ENCODE data around the gene SENP5. TPM values are rescaled to one million over a fixed set of nuclear protein-coding genes. Genes with fewer than 3 reads are reported as not detected.
"Not testable (repeated sequence)": the region's sequence is repeated elsewhere in the genome, so short reads cannot be mapped to it uniquely, and the experiment has no call there.

Gene SENP5
- total and polyA plus RNA-seq, 4 donors: 29.0 to 64.9 (median 40.1) TPM

DNA sequence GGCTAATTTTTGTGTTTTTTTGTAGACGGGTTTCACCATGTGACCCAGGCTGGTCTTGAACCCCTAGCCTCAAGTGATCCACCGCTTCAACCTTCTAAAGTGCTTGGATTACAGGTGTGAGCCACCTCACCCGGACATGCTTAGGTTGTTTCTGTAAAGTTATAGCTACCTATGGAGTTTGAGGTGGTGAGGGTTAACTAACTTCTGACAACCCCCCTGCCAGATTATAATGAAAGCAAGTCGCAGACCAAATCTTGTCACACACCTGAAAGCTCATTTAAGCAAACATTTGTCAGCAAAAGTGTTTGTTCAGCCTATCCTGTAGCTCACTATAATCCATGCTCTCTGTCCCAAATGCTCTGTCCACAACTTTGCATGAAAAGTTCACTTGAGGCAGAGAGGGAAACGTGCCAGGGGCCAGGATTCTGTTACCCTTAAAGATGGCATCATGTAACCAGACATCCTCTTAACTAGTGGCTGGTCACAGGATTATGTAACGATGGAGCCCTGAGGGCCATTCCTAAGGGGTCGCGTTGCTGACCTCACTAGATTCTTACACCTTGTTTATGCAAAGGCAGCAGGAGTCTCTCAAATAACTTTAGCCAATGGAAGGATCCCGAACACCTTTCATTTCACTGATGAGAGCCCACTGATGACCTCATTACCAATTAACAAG lies 24.1 kb upstream of the SENP5 start:
- Histone ChIP-seq H3K27me3 (ENCODE audit: control insufficient read depth, insufficient read depth, low read length) (no peaks in the 10 kb centered on the region), H3K4me1 (ENCODE audit: control insufficient read depth, insufficient read depth, low read length) (no peaks in the 10 kb centered on the region), H3K36me3 (ENCODE audit: control insufficient read depth, insufficient read depth, low read length) (no peaks in the 10 kb centered on the region), H3K4me3 (ENCODE audit: low read depth, low read length) (no peak overlapping the region), H3K27ac (ENCODE audit: low read depth, low read length) (no peak overlapping the region), H3K9me3 (ENCODE audit: control insufficient read depth, insufficient read depth, low read length) (no peaks in the 10 kb centered on the region)
- no peak for DNase-seq (ENCODE audit: low read depth in 4 of 6, low spot score in 6 of 6)
- 89% methylated on average over 8 of the region's 9 CpGs for WGBS (ENCODE audit: insufficient coverage)

DNA sequence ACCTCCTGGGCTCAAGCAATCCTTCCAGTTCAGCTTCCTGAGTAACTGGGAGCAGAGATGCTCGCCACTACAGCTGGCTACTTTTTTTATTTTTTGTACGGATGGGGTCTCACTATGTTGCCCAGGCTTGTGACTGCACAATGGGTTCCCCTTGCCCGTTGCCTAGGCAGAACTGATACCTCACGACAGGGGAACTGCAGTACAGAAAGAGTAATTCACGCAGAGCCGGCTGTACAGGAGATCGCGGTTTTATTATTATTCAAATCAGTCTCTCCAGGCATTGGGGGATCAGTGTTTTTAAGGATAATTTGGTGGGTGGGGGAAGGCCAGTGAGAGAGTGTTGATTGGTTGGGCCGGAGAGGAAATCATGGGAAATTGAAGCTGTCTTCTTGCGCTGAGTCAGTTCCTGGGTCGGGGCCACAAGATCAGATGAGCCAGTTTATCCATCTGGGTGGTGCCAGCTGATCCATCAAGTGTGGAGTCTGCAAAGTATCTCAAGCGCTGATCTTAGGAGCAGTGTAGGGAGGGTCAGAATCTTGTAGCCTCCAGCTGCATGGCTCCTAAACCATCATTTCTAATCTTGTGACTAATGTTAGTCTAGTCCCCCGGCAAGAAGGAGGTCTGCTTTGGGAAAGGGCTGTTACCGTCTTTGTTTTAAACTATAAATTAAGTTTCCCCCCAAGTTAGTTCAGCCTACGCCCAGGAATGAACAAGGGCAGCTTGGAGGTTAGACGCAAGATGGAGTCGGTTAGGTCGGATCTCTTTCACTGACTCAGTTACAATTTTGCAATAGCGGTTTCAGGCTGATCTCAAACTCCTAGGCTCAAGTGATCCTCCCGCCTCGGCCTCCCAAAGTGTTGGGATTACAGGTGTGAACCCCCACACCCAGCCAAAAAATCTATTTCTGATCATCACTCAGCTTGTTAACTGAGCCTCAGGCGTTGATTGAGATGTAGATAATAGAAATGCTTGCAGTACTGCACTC lies 23.2 kb upstream of the SENP5 start:
- not testable (repeated sequence) for H3K4me1 ChIP-seq (ENCODE audit: control insufficient read depth, insufficient read depth, low read length); H3K27me3 ChIP-seq (ENCODE audit: control insufficient read depth, insufficient read depth, low read length); DNase-seq (ENCODE audit: low read depth in 4 of 6, low spot score in 6 of 6); H3K27ac ChIP-seq (ENCODE audit: low read depth, low read length); H3K36me3 ChIP-seq (ENCODE audit: control insufficient read depth, insufficient read depth, low read length); H3K4me3 ChIP-seq (ENCODE audit: low read depth, low read length); H3K9me3 ChIP-seq (ENCODE audit: control insufficient read depth, insufficient read depth, low read length)
- 82% methylated on average over 10 of the region's 22 CpGs for WGBS (ENCODE audit: insufficient coverage)

DNA sequence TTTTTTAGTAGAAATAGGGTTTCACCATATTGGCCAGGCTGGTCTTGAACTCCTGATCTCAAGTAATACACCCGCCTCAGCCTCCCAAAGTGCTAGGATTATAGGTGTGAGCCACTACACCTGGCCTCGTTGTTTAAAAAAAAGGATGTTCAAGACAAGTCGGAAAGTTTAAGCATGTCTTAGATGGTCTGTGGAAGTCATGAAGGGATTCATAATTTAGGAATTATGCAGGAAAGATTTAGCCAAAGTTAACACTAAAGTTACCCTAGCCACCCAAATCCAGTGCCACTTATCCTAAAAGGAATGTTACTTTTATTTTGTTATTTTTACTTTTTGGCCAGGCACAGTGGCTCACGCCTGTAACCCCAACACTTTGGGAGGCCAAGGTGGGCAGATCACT lies 19.3 kb upstream of the SENP5 start:
- not testable (repeated sequence) for DNase-seq (ENCODE audit: low read depth in 4 of 6, low spot score in 6 of 6); H3K9me3 ChIP-seq (ENCODE audit: control insufficient read depth, insufficient read depth, low read length); H3K36me3 ChIP-seq (ENCODE audit: control insufficient read depth, insufficient read depth, low read length); H3K27ac ChIP-seq (ENCODE audit: low read depth, low read length); H3K4me3 ChIP-seq (ENCODE audit: low read depth, low read length); H3K4me1 ChIP-seq (ENCODE audit: control insufficient read depth, insufficient read depth, low read length); H3K27me3 ChIP-seq (ENCODE audit: control insufficient read depth, insufficient read depth, low read length)
- 80% methylated on average over 2 of the region's 4 CpGs for WGBS (ENCODE audit: insufficient coverage)

DNA sequence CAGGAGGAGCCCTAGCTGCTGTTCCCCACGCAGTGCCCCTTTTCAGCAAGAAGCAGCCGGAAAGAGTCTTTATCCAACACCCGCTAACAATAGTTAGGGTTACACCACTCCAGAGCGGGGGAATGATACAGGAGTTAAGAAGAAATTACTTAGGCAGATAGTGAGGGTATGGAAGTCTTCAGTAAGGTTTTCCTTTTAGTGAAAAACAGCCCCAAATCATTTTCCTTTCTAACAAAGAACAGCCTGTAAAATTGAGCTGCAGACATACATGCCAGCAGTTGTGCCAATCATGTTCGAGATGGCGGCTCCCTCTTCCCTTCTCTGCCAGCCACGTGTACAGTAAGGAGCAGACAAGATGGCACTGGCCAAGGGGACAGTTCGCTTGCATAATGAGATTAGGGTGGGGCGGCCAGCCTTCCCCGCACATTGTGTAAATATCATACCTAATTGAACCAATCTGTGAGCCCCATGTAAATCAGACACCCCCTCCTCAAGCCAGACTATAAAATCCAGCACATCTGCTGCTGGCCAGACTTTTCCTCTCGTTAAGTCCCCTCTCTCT lies 18.5 kb upstream of the SENP5 start:
- Histone ChIP-seq H3K4me1 (ENCODE audit: control insufficient read depth, insufficient read depth, low read length) (no peaks in the 10 kb centered on the region), H3K9me3 (ENCODE audit: control insufficient read depth, insufficient read depth, low read length) (no peaks in the 10 kb centered on the region), H3K27me3 (ENCODE audit: control insufficient read depth, insufficient read depth, low read length) (no peaks in the 10 kb centered on the region), H3K4me3 (ENCODE audit: low read depth, low read length) (no peak overlapping the region), H3K36me3 (ENCODE audit: control insufficient read depth, insufficient read depth, low read length) (no peaks in the 10 kb centered on the region), H3K27ac (ENCODE audit: low read depth, low read length) (no peak overlapping the region)
- DNase-seq (ENCODE audit: low read depth in 4 of 6, low spot score in 6 of 6): no peak
- 100% methylated on average over 3 of the region's 11 CpGs for WGBS (ENCODE audit: insufficient coverage)

DNA sequence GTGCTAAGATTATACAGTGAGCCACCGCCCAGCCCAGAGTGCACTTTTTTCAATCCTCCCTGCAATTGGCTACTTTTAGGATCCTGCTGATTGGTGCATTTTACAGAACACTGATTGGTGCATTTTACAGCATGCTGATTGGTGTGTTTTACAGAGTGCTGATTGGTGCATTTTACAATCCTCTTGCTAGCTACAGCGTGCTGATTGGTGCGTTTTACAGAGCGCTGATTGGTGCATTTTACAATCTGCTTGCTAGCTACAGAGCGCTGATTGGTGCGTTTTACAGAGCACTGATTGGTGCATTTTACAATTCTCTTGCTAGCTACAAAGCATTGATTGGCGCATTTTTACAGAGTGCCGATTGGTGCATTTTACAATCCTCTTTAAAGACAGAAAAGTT lies 4.7 kb upstream of the SENP5 start:
- not testable (repeated sequence) for DNase-seq (ENCODE audit: low read depth in 4 of 6, low spot score in 6 of 6); H3K27me3 ChIP-seq (ENCODE audit: control insufficient read depth, insufficient read depth, low read length); H3K27ac ChIP-seq (ENCODE audit: low read depth, low read length); H3K9me3 ChIP-seq (ENCODE audit: control insufficient read depth, insufficient read depth, low read length); H3K4me3 ChIP-seq (ENCODE audit: low read depth, low read length); H3K4me1 ChIP-seq (ENCODE audit: control insufficient read depth, insufficient read depth, low read length); H3K36me3 ChIP-seq (ENCODE audit: control insufficient read depth, insufficient read depth, low read length)
- 97% methylated on average over 7 of the region's 8 CpGs for WGBS (ENCODE audit: insufficient coverage)

DNA sequence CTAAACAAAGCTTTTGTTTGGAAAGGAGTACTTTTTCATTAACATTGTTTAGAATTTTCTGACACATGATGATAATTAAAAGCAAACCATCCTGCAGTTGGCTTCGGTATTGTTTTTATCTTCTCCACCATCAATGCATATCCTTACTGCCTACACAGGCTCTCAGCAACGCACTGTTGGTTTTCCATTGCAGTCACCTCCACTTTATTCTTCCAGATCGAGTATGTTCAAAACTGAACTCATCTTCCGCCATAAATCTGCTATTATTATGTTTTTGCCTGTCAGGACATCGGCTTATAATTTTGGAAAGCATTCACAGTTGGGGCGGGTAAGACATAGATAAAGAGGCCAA lies 589 bp upstream of the SENP5 start:
- Histone ChIP-seq H3K27me3 (ENCODE audit: control insufficient read depth, insufficient read depth, low read length) (no peaks in the 10 kb centered on the region), H3K9me3 (ENCODE audit: control insufficient read depth, insufficient read depth, low read length) (no peaks in the 10 kb centered on the region), H3K4me1 (ENCODE audit: control insufficient read depth, insufficient read depth, low read length) (peaks cover 18% of the 10 kb centered on the region), H3K36me3 (ENCODE audit: control insufficient read depth, insufficient read depth, low read length) (peaks cover 4% of the 10 kb centered on the region), H3K4me3 (ENCODE audit: low read depth, low read length) (peak overlapping the region; percentile 71), H3K27ac (ENCODE audit: low read depth, low read length) (peak overlapping the region; percentile 90)
- DNase-seq (ENCODE audit: low read depth in 4 of 6, low spot score in 6 of 6): no peak
- 18% methylated on average over 3 of the region's 6 CpGs for WGBS (ENCODE audit: insufficient coverage)

DNA sequence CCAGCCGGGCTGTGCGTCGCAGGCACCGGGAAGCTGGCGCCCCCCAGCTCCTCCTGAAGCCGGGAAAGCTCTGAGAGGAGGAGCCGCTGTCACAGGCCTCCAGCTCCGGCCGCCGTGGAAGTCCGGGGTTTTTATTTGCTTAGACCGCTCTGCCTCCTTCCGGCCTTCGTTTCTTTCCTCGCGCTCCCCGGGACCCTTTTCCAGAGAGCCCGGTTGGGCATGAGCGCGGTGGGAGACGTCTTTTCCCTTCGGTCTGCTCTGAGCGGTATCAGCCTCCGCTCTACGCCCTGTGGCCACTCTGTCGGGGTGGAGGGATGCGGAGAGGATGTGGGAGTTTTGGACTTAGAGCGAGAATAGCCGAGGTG lies 559 bp downstream of the SENP5 start:
- DNase-seq (ENCODE audit: low read depth in 4 of 6, low spot score in 6 of 6): peak in 1 of 6 donors; percentile 2
- H3K9me3 ChIP-seq (ENCODE audit: control insufficient read depth, insufficient read depth, low read length): no peaks in the 10 kb centered on the region
- H3K27ac ChIP-seq (ENCODE audit: low read depth, low read length): peak overlapping the region; percentile 36
- H3K27me3 ChIP-seq (ENCODE audit: control insufficient read depth, insufficient read depth, low read length): no peaks in the 10 kb centered on the region
- H3K4me1 ChIP-seq (ENCODE audit: control insufficient read depth, insufficient read depth, low read length): peaks cover 18% of the 10 kb centered on the region
- peaks cover 4% of the 10 kb centered on the region for H3K36me3 ChIP-seq (ENCODE audit: control insufficient read depth, insufficient read depth, low read length)
- WGBS (ENCODE audit: insufficient coverage): under 1% methylated on average over 23 of the region's 29 CpGs
- H3K4me3 ChIP-seq (ENCODE audit: low read depth, low read length): peak overlapping the region; percentile 71

DNA sequence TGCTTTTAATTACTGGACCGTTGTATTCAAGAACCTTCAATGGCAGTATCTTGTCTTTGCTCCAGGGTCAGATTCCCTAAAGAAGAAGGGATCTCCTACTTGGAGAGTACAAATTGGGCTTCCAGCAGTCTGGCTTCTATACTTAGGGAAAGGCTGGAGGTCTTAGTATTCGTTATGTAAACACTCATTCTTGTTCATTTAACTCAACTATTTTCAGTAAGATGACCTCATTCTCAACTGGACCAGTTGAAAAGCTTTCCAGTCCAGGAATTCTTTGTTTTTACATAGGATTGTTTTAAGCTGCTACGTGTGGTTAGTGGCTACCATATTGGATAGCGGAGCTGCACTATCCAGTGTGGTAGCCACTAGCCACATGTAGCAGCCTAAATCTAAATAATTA lies 4.6 kb downstream of the SENP5 start:
- no peaks in the 10 kb centered on the region for H3K27me3 ChIP-seq (ENCODE audit: control insufficient read depth, insufficient read depth, low read length)
- DNase-seq (ENCODE audit: low read depth in 4 of 6, low spot score in 6 of 6): no peak
- H3K4me1 ChIP-seq (ENCODE audit: control insufficient read depth, insufficient read depth, low read length): peaks cover 12% of the 10 kb centered on the region
- H3K9me3 ChIP-seq (ENCODE audit: control insufficient read depth, insufficient read depth, low read length): no peaks in the 10 kb centered on the region
- WGBS (ENCODE audit: insufficient coverage): 80% methylated on average over 1 of the region's 4 CpGs
- peaks cover 4% of the 10 kb centered on the region for H3K36me3 ChIP-seq (ENCODE audit: control insufficient read depth, insufficient read depth, low read length)
- H3K4me3 ChIP-seq (ENCODE audit: low read depth, low read length): no peak overlapping the region
- no peak overlapping the region for H3K27ac ChIP-seq (ENCODE audit: low read depth, low read length)

DNA sequence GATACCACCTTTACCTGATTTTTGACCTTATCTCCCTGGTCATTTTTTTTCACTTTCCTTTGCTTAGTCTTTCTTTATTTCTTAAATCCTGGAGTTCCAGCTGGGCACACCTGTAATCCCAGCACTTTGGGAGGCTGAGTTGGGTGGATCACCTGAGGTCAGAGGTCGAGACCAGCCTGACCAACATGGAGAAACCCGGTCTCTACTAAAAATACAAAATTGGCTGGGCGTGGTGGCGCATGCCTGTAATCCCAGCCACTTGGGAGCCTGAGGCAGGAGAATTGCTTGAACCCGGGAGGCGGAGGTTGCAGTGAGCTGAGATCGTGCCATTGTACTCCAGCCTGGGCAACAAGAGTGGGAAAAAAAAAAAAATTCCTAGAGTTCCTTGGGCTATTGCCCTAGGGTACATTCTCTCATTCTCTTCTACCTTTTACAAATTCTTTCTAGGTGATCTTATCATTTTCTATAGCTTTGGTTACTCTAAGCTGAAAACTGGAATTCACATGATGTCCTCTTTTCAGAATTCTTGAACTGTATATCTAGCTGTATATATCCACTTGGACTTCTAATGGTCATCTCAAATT lies 6.9 kb downstream of the SENP5 start:
- H3K4me1 ChIP-seq (ENCODE audit: control insufficient read depth, insufficient read depth, low read length); H3K36me3 ChIP-seq (ENCODE audit: control insufficient read depth, insufficient read depth, low read length); H3K27me3 ChIP-seq (ENCODE audit: control insufficient read depth, insufficient read depth, low read length); H3K9me3 ChIP-seq (ENCODE audit: control insufficient read depth, insufficient read depth, low read length); H3K27ac ChIP-seq (ENCODE audit: low read depth, low read length); H3K4me3 ChIP-seq (ENCODE audit: low read depth, low read length); DNase-seq (ENCODE audit: low read depth in 4 of 6, low spot score in 6 of 6): not testable (repeated sequence)
- 100% methylated on average over 5 of the region's 7 CpGs for WGBS (ENCODE audit: insufficient coverage)

Measured in spinal cord (tissue), 10 donors.